Measurements from ENCODE around the gene C10orf67. TPM values are rescaled to one million over a fixed set of nuclear protein-coding genes. Genes with fewer than 3 reads are reported as not detected.

C10orf67 gene
- total and polyA plus RNA-seq, 4 experiments from 2014 or later: 0.16 to 0.31 TPM; not detected in 2

DNA sequence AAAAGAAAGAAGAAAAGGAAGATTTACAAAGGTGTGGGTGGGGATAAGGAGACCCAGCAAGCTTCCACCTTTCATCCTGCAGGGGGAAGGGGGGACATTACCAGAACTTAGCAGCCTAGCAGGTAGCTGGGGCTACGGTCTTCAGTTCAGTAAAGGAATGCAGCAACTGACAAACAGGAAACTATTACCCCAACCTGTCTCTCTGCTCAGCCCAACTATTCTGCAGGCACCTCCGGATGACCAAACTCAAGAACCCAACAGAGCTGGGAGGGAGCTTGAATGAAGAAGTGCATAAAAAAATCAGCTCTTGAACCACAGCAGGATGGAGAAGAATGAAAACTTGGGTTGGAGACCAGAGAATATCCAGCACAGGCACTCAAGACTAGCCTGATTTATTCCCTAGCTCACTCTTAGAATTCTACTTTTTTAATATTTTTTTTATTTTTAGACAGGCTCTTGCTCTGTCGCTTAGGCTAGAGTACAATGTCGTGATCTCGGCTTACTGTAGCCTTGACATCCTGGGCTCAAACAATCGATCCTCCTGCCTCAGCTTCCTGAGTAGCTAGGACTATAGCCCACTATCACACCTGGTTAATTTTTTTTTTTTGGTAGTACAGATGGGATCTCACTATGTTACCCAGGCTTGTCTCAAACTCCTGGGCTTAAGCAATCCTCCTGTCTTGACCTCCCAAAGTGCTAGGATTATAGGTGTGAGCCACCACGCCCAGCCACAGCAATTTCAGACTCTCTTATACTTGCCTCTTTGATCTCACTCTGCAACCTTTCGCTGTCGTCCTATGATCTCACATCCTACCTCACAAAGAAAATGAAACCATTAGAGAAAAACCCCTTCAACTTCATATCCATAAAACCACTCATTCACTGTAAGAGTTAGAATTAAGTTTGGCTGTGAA is 18.5 kb upstream of the C10orf67 start:
- Histone ChIP-seq H3K4me3 (ENCODE audit: low read length in 2 of 2) (peak overlapping the region; percentile 34 to 36), H3K4me1 (ENCODE audit: insufficient read depth, low read length) (peaks cover 51% of the 10 kb centered on the region), H3K36me3 (ENCODE audit: insufficient read depth, low read length) (no peaks in the 10 kb centered on the region), H3K9me3 (ENCODE audit: control insufficient read depth in 1 of 2, low read length in 2 of 2) (no peaks in the 10 kb centered on the region), H3K27ac (ENCODE audit: low read depth, low read length) (peak overlapping the region; percentile 57), H3K27me3 (ENCODE audit: insufficient read depth, low read length) (no peaks in the 10 kb centered on the region)
- Mint-ChIP-seq H3K4me3 (peak overlapping the region; percentile 61 to 91 (median 85)), H3K36me3 (no peaks in the 10 kb centered on the region), H3K9me3 (no peaks in the 10 kb centered on the region), H3K27me3 (no peaks in the 10 kb centered on the region), H3K27ac (peak overlapping the region; percentile 83 to 98 (median 97)), H3K4me1 (peaks cover 36 to 54% (median 44%) of the 10 kb centered on the region in 4 donors)
- POLR2A ChIA-PET (ENCODE audit: partially characterized antibody): interaction anchor here (0.6 to 7.9 kb wide), 6 partner anchors 18 to 1836 kb away, joined by 3 to 70 read pairs (median 4); partner anchors contain the start of genes C10orf67 and OTUD1
- CTCF ChIA-PET (ENCODE audit: partially characterized antibody): interaction anchor here (1.1 to 1.6 kb wide), 4 partner anchors 13 to 168 kb away, joined by 4 to 7 read pairs (median 5); partner anchors contain the start of gene C10orf67
- peak; percentile 64 to 77 (median 74) for DNase-seq
- intact Hi-C loops (cut with micrococcal nuclease): loop anchor here (1.0 kb wide), 2 partner anchors 19 to 77 kb away; partner anchors contain the start of gene C10orf67

DNA sequence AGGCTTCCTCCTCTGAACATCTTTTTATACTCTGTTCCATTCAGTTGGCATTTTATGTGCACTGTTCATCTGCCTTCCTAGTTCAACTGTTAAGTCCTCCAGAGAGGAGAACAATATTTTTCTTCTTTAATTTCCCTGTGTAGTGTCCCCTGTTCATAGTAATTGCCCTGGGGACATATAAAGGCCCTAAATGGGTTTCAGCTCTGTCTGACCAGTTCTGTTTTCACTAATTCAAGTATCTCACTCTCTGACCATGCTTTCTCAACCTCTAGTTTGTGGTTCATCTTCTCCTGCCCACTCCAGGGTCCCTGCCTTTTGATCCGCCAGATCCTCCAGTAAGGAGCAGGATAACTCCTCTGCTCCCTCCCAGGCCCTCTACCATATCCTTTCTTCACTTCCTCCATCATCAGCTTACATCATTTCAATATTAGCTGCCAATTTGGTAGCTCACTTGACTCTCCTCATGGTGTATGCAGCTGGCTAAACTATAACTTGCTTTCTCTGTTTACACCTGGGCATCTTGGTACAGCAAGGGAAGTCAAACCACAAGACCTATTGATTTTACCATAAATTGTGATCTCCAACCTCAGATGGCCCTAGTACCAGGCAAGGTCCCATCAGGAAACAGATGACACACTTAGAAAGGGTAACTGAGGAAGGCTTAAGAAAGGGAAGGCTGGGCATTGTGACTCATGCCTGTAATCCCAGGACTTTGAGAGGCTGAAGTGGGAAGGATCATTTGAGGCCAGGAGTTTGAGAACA is 17.7 kb upstream of the C10orf67 start:
- intact Hi-C loops (cut with micrococcal nuclease): no loop called here

DNA sequence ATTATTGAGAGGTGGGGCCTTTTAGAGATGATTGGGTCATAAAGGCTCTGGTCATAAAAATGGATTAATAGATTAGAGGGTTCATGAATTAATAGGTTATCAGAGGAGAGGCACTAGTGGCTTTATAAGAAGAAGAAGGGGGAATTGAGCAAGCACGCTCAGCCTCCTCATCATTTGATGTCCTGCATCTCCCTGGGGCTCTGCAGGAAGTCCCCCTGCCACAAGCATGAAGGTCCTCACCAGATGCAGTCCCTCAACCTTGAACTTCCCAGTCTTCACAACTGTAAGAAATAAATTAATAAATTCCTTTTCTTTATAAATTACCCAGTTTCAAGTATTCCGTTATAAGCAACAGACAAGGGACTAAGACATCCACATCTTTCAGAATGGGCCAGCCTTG is 17.1 kb upstream of the C10orf67 start:
- Mint-ChIP-seq H3K36me3 (no peaks in the 10 kb centered on the region), H3K9me3 (peaks cover 0 to 3% (median 0%) of the 10 kb centered on the region in 8 donors), H3K27me3 (no peaks in the 10 kb centered on the region), H3K4me3 (no peak overlapping the region), H3K27ac (peak overlapping the region in 5 of 7 donors; percentile 38 to 98 (median 88)), H3K4me1 (peaks cover 33 to 45% (median 38%) of the 10 kb centered on the region in 4 donors)
- H3K27ac ChIP-seq (ENCODE audit: low read depth, low read length): no peak overlapping the region
- POLR2A ChIA-PET (ENCODE audit: partially characterized antibody): interaction anchor here (0.6 to 7.9 kb wide), 3 partner anchors 14 to 78 kb away, joined by 3 to 70 read pairs (median 6); partner anchors contain the start of genes C10orf67 and OTUD1
- CTCF ChIA-PET (ENCODE audit: partially characterized antibody): interaction anchor here (1.3 to 1.6 kb wide), 3 partner anchors 12 to 167 kb away, joined by 4 to 7 read pairs (median 6); partner anchors contain the start of gene C10orf67
- DNase-seq: no peak
- H3K4me3 ChIP-seq (ENCODE audit: low read length in 2 of 2): no peak overlapping the region
- H3K4me1 ChIP-seq (ENCODE audit: insufficient read depth, low read length): peaks cover 36% of the 10 kb centered on the region
- H3K36me3 ChIP-seq (ENCODE audit: insufficient read depth, low read length): no peaks in the 10 kb centered on the region
- H3K9me3 ChIP-seq (ENCODE audit: control insufficient read depth in 1 of 2, low read length in 2 of 2): no peaks in the 10 kb centered on the region
- intact Hi-C loops (cut with micrococcal nuclease): no loop called here
- H3K27me3 ChIP-seq (ENCODE audit: insufficient read depth, low read length): no peaks in the 10 kb centered on the region

More for the DNA sequence above, 17.7 kb upstream of the C10orf67 start:
- H3K9me3 ChIP-seq (ENCODE audit: control insufficient read depth in 1 of 2, low read length in 2 of 2): no peaks in the 10 kb centered on the region
- peaks cover 42% of the 10 kb centered on the region for H3K4me1 ChIP-seq (ENCODE audit: insufficient read depth, low read length)
- peaks cover 0 to 2% (median 0%) of the 10 kb centered on the region in 8 donors for H3K9me3 Mint-ChIP-seq
- no peaks in the 10 kb centered on the region for H3K27me3 ChIP-seq (ENCODE audit: insufficient read depth, low read length)
- H3K4me3 Mint-ChIP-seq: peak overlapping the region in 6 of 8 donors; percentile 47 to 86 (median 66)
- H3K27ac ChIP-seq (ENCODE audit: low read depth, low read length): peak overlapping the region; percentile 57
- no peaks in the 10 kb centered on the region for H3K27me3 Mint-ChIP-seq
- H3K4me3 ChIP-seq (ENCODE audit: low read length in 2 of 2): no peak overlapping the region
- POLR2A ChIA-PET (ENCODE audit: partially characterized antibody): interaction anchor here (1.1 to 7.9 kb wide), 3 partner anchors 19 to 77 kb away, joined by 3 to 70 read pairs (median 6); partner anchors contain the start of gene OTUD1
- H3K36me3 ChIP-seq (ENCODE audit: insufficient read depth, low read length): no peaks in the 10 kb centered on the region
- no peaks in the 10 kb centered on the region for H3K36me3 Mint-ChIP-seq
- peak overlapping the region; percentile 83 to 98 (median 96) for H3K27ac Mint-ChIP-seq
- peaks cover 31 to 48% (median 39%) of the 10 kb centered on the region in 4 donors for H3K4me1 Mint-ChIP-seq
- DNase-seq: no peak
- CTCF ChIA-PET (ENCODE audit: partially characterized antibody): interaction anchor here (1.1 to 1.6 kb wide), 4 partner anchors 13 to 169 kb away, joined by 4 to 7 read pairs (median 5); partner anchors contain the start of gene C10orf67

DNA sequence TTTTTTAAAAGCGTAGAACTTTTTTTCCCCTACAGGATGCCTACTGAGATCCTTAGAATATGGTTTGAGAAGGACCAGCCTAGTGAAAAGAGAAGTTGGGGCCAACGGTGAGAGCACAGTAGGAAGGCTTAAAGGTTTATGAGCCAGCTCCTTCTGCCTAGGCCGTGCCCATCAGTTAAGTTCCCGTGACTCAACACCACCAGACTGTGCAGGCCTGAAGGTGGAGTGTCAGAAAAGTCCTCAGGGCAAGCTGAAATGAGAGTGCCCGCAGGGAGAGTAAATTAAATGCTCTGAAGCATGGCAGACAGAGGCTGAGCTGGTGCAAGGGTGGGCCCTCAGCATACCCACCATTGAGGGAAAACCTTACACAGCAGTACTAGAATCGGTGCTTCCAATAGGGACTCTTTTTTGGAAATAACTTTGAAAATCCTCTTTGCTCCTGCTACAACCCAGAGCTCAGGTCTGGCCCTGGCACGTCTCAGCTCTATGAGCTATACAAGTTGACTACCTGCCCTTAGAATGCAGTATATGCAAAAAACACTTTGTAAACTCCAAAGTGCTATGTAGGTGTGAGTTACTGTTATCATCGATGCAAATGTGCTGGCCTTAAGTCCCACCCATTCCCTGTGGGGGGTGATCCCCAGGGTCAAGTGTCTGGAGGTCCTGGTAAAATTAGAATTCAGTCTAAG is 15.2 kb upstream of the C10orf67 start:
- peaks cover 30% of the 10 kb centered on the region for H3K4me1 ChIP-seq (ENCODE audit: insufficient read depth, low read length)
- Mint-ChIP-seq H3K27ac (peak overlapping the region in 2 of 7 donors; percentile 15 to 72), H3K36me3 (no peaks in the 10 kb centered on the region), H3K4me3 (no peak overlapping the region), H3K27me3 (no peaks in the 10 kb centered on the region), H3K9me3 (peaks cover 0 to 3% (median 0%) of the 10 kb centered on the region in 8 donors), H3K4me1 (peaks cover 25 to 35% (median 28%) of the 10 kb centered on the region in 4 donors)
- intact Hi-C loops (cut with micrococcal nuclease): no loop called here
- ChIA-PET CTCF (ENCODE audit: partially characterized antibody) (interaction anchor here (0.9 to 1.7 kb wide), 3 partner anchors 15 to 19 kb away, joined by 3 to 5 read pairs (median 3); partner anchors contain the start of gene C10orf67), POLR2A (ENCODE audit: partially characterized antibody) (no interaction called here)
- no peak overlapping the region for H3K27ac ChIP-seq (ENCODE audit: low read depth, low read length)
- no peak for DNase-seq
- H3K27me3 ChIP-seq (ENCODE audit: insufficient read depth, low read length): no peaks in the 10 kb centered on the region
- H3K4me3 ChIP-seq (ENCODE audit: low read length in 2 of 2): no peak overlapping the region
- H3K36me3 ChIP-seq (ENCODE audit: insufficient read depth, low read length): no peaks in the 10 kb centered on the region
- no peaks in the 10 kb centered on the region for H3K9me3 ChIP-seq (ENCODE audit: control insufficient read depth in 1 of 2, low read length in 2 of 2)

DNA sequence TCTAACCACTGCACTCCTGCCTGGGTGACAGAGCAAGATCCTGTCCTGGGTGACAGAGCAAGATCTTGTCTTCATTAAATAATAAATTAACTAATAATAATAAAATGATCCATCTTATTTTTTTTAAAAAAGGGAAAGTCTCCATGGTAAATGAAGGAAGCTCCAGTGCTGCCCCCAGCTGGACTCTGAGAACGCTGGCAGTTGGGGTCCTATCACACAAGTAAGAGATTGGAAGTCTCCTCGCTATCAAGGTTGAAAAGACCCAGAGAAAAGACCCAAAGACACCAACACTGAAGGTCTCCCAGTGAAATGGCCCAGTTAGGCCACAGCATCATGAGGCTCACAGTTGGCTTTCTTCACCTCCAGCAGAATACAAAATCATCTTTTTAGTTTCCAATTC is 13.8 kb upstream of the C10orf67 start:
- no peak overlapping the region for H3K27ac ChIP-seq (ENCODE audit: low read depth, low read length)
- H3K4me1 Mint-ChIP-seq: peaks cover 11 to 21% (median 13%) of the 10 kb centered on the region in 4 donors
- H3K27me3 Mint-ChIP-seq: no peaks in the 10 kb centered on the region
- peak overlapping the region in 2 of 7 donors; percentile 15 to 25 for H3K27ac Mint-ChIP-seq
- no peak overlapping the region for H3K4me3 Mint-ChIP-seq
- CTCF ChIA-PET (ENCODE audit: partially characterized antibody): no interaction called here
- no peaks in the 10 kb centered on the region for H3K27me3 ChIP-seq (ENCODE audit: insufficient read depth, low read length)
- no peak overlapping the region for H3K4me3 ChIP-seq (ENCODE audit: low read length in 2 of 2)
- intact Hi-C loops (cut with micrococcal nuclease): no loop called here
- peaks cover 0 to 3% (median 0%) of the 10 kb centered on the region in 8 donors for H3K9me3 Mint-ChIP-seq
- peaks cover 16% of the 10 kb centered on the region for H3K4me1 ChIP-seq (ENCODE audit: insufficient read depth, low read length)
- no peaks in the 10 kb centered on the region for H3K9me3 ChIP-seq (ENCODE audit: control insufficient read depth in 1 of 2, low read length in 2 of 2)
- no peaks in the 10 kb centered on the region for H3K36me3 Mint-ChIP-seq
- POLR2A ChIA-PET (ENCODE audit: partially characterized antibody): no interaction called here
- H3K36me3 ChIP-seq (ENCODE audit: insufficient read depth, low read length): no peaks in the 10 kb centered on the region
- no peak for DNase-seq

DNA sequence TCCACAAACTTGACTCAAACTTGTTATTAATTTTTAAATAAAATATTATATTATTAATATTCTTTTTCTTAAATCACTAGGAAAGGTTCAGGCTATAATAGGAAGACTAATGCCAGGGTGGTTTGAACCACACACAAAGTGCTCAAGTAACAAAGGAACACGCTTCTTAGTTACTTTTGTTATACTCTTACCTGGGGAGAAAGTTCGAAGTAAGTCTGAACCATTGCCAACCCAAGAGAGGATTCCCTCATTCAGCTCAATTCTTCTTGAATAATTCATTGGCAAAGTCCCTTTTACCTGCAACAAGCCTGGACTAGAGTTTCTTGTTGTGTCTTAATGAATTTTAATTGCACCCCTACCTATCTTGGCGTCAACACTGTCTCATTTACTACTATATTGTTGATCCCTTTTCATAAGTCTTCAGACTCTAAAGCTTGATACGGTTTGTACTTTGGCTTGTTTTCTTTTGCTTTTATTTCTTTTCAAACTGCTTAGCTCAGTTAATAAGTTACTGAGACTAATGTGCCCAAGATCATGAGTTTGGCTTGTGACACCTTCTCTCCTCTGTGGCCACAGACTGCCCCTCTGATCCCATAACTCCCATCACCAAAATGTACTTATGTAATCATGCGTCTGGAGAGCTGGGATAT is 10.2 kb upstream of the C10orf67 start:
- Mint-ChIP-seq H3K27ac (no peak overlapping the region), H3K4me1 (peaks cover 0 to 1% (median 0%) of the 10 kb centered on the region in 4 donors), H3K9me3 (peaks cover 0 to 3% (median 0%) of the 10 kb centered on the region in 8 donors), H3K27me3 (no peaks in the 10 kb centered on the region), H3K36me3 (no peaks in the 10 kb centered on the region), H3K4me3 (no peak overlapping the region)
- no peak overlapping the region for H3K4me3 ChIP-seq (ENCODE audit: low read length in 2 of 2)
- intact Hi-C loops (cut with micrococcal nuclease): no loop called here
- no peaks in the 10 kb centered on the region for H3K36me3 ChIP-seq (ENCODE audit: insufficient read depth, low read length)
- H3K27ac ChIP-seq (ENCODE audit: low read depth, low read length): no peak overlapping the region
- no peaks in the 10 kb centered on the region for H3K27me3 ChIP-seq (ENCODE audit: insufficient read depth, low read length)
- no peak for DNase-seq
- no peaks in the 10 kb centered on the region for H3K4me1 ChIP-seq (ENCODE audit: insufficient read depth, low read length)
- no peaks in the 10 kb centered on the region for H3K9me3 ChIP-seq (ENCODE audit: control insufficient read depth in 1 of 2, low read length in 2 of 2)
- CTCF ChIA-PET (ENCODE audit: partially characterized antibody): no interaction called here
- POLR2A ChIA-PET (ENCODE audit: partially characterized antibody): interaction anchor here (1.2 to 1.8 kb wide), 2 partner anchors 10 to 83 kb away, joined by 3 to 4 read pairs; partner anchors contain the start of gene C10orf67
